HepG2 (cell line): Measurements from ENCODE around the gene KRTAP5-8. TPM values are rescaled to one million over a fixed set of nuclear protein-coding genes. Genes with fewer than 3 reads are reported as not detected.

ENCODE experiments used
- ATAC-seq: fragments of 200-7000 bp; cut with Tn5 transposase; 3 replicates; pipeline ENCODE4 v1.9.1; 2020; ENCODE audit warnings: mild to moderate bottlenecking, moderate library complexity
- BruUV-seq: library from RNA; stranded (reverse); fragments of 400-500 nt; replicated peaks from 2 replicates; lab custom pipeline; 2021; lab: Mats Ljungman, UMichigan
- CTCF ChIA-PET: fragments of 300-600 bp; formaldehyde crosslinking; extraction: SDS; loops from one replicate; lab custom pipeline; 2021; ENCODE audit warnings: low total read pairs, inconsistent platforms, low intra/inter-chr PET ratio; lab: Yijun Ruan, JAX
- POLR2A ChIA-PET: fragments of 350-600 bp; sonication (Branson Sonifier 250); formaldehyde crosslinking; loops from one replicate; lab custom pipeline; 2020; ENCODE audit warnings: antibody characterized with exemption, inconsistent platforms; lab: Yijun Ruan, JAX
- DNase-seq: peaks from one replicate; pipeline ENCODE4 v3.0.0-alpha.2; 2015; ENCODE audit warnings: low spot score
- FAIRE-seq: peaks from 3 replicates; lab custom pipeline; 2011; peaks lifted over from hg19 to GRCh38; lab: Jason Lieb, UNC
- H2AFZ ChIP-seq: one replicate; pipeline ENCODE4 v1.6.1; 2011; ENCODE audit warnings: low read length, inconsistent platforms
- H3K27ac ChIP-seq: fragments of 300-600 bp; 3 replicates; pipeline ENCODE4 v1.8.0; 2011; ENCODE audit warnings: mixed run types, mild to moderate bottlenecking, mixed read lengths, low read length, inconsistent platforms; ENCODE audit not compliant: insufficient read depth; ENCODE audit errors: extremely low read length
- H3K27me3 ChIP-seq, 2 experiments: fragments of 200-600 bp in 1 of 2; 2 replicates in 1 of 2; 3 replicates in 1 of 2; pipeline versions ENCODE4 v1.6.0 to v1.8.0; 2011; ENCODE audit warnings: low read length in 2 of 2, mild to moderate bottlenecking in 2 of 2, moderate library complexity in 2 of 2, inconsistent platforms in 1 of 2; ENCODE audit not compliant: insufficient read depth in 2 of 2, control insufficient read depth in 1 of 2
- H3K36me3 ChIP-seq, 2 experiments: fragments of 200-600 bp in 1 of 2; replicated peaks in 1 of 2; 2 replicates in 1 of 2; 3 replicates in 1 of 2; pipeline versions ENCODE4 v1.5.1 to v1.8.0; 2011; ENCODE audit warnings: low read length in 2 of 2, inconsistent platforms in 1 of 2; ENCODE audit not compliant: insufficient read depth in 2 of 2, control insufficient read depth in 1 of 2
- H3K4me1 ChIP-seq: 2 replicates; pipeline ENCODE4 v1.5.1; 2012; ENCODE audit warnings: low read length, inconsistent platforms; ENCODE audit not compliant: insufficient read depth
- H3K4me2 ChIP-seq: 2 replicates; pipeline ENCODE4 v1.6.0; 2011; ENCODE audit warnings: low read depth, low read length, inconsistent platforms
- H3K4me3 ChIP-seq, 3 experiments: fragments of 200-600 bp in 1 of 3; sonication (generic), shearing (Covaris generic) in 1 of 3; replicated peaks in 1 of 3; 2 replicates each; pipeline ENCODE4 v1.5.1; 2011 to 2016; ENCODE audit warnings: low read length in 3 of 3, inconsistent platforms in 2 of 3, low read depth in 2 of 3, mild to moderate bottlenecking in 2 of 3, control low read depth in 1 of 3, mixed read lengths in 1 of 3; ENCODE audit not compliant: insufficient read depth in 1 of 3
- H3K79me2 ChIP-seq: one replicate; pipeline ENCODE4 v1.6.1; 2011; ENCODE audit warnings: low read length, inconsistent platforms; ENCODE audit not compliant: insufficient read depth
- H3K9ac ChIP-seq: 2 replicates; pipeline ENCODE4 v1.6.0; 2011; ENCODE audit warnings: mild to moderate bottlenecking, low read depth, low read length, inconsistent platforms; ENCODE audit not compliant: insufficient read depth
- H3K9me3 ChIP-seq: 2 replicates; pipeline ENCODE4 v1.5.1; 2012; ENCODE audit warnings: mild to moderate bottlenecking, low read length
- H4K20me1 ChIP-seq: 2 replicates; pipeline ENCODE4 v1.6.0; 2011; ENCODE audit warnings: inconsistent platforms, mild to moderate bottlenecking, low read length, moderate library complexity; ENCODE audit not compliant: insufficient read depth
- FOXM1 ChIP-seq: sonication (generic); formaldehyde crosslinking; IDR thresholded peaks from 2 replicates; pipeline ENCODE4 v1.5.0; 2020; ENCODE audit warnings: missing genetic modification reagents
- HNF4A ChIP-seq: sonication (generic); formaldehyde crosslinking; IDR thresholded peaks from 2 replicates; pipeline ENCODE4 v1.4.0; 2020; ENCODE audit warnings: missing genetic modification reagents
- JARID2 ChIP-seq: sonication (generic); formaldehyde crosslinking; IDR thresholded peaks from 2 replicates; pipeline ENCODE4 v1.8.1; 2023; ENCODE audit warnings: missing genetic modification reagents, inconsistent platforms; ENCODE audit not compliant: insufficient replicate concordance
- MATR3 ChIP-seq: sonication (generic); formaldehyde crosslinking; IDR thresholded peaks from 2 replicates; pipeline ENCODE4 v1.4.0; 2020; ENCODE audit warnings: missing genetic modification reagents
- PAF1 ChIP-seq: IDR thresholded peaks from 2 replicates; pipeline ENCODE4 v1.6.1; 2016; ENCODE audit warnings: missing genetic modification reagents, missing compliant biosample characterization
- PCBP2 ChIP-seq: fragments of 200-400 bp; formaldehyde crosslinking; optimal IDR thresholded peaks from 2 replicates; pipeline ENCODE3; 2018; ENCODE audit warnings: low read length, low read depth; ENCODE audit not compliant: poor library complexity, severe bottlenecking
- PPARG ChIP-seq: conservative IDR thresholded peaks from 2 replicates; pipeline ENCODE4 v1.6.1; 2016; ENCODE audit warnings: missing biosample characterization, missing genetic modification reagents
- SOX13 ChIP-seq, 3 experiments: fragments of 450-650 bp in 1 of 3; sonication (generic) in 1 of 3; formaldehyde crosslinking in 1 of 3; IDR thresholded peaks in 2 of 3; conservative IDR thresholded peaks in 1 of 3; 2 replicates each; pipeline versions ENCODE4 v1.5.0 to v1.6.1; 2016 to 2020; ENCODE audit warnings: antibody characterized with exemption in 1 of 3, mild to moderate bottlenecking in 1 of 3, missing compliant biosample characterization in 1 of 3, missing genetic modification reagents in 1 of 3, moderate library complexity in 1 of 3
- SP2 ChIP-seq: sonication (generic); formaldehyde crosslinking; IDR thresholded peaks from 2 replicates; pipeline ENCODE4 v1.5.1; 2020; ENCODE audit warnings: mild to moderate bottlenecking, missing genetic modification reagents
- TBL1XR1 ChIP-seq: fragments of 150-350 bp; IDR thresholded peaks from 2 replicates; pipeline ENCODE4 v1.6.1; 2014; ENCODE audit warnings: borderline replicate concordance, low read length; ENCODE audit not compliant: partially characterized antibody
- ZNF607 ChIP-seq: sonication (generic); formaldehyde crosslinking; IDR thresholded peaks from 2 replicates; pipeline ENCODE4 v1.5.1; 2020; ENCODE audit warnings: missing genetic modification reagents, mild to moderate bottlenecking, borderline replicate concordance
- WGBS: methylation state at CpG from one replicate; pipeline ENCODE4 v1.1.6; 2017; ENCODE audit warnings: low lambda C conversion rate; 5-methylcytosine and 5-hydroxymethylcytosine counted together
- in situ Hi-C: cut with HindIII; loops from 2 replicates; pipeline ENCODE4 v1.10.0; 2017; ENCODE audit warnings: low pct_unique_long_range_greater_than_20kb; ENCODE audit not compliant: extremely low pct_ligation_motif_present
- intact Hi-C: fragments of 100-400 bp; cut with micrococcal nuclease; formaldehyde crosslinking; loops from one replicate; pipeline ENCODE4 v1.10.0; 2022; ENCODE audit not compliant: unreplicated experiment
- polyA plus RNA-seq, 8 experiments: library from polyadenylated mRNA; depleted of rRNA in 3 of 8; stranded (reverse) in 7 of 8; unstranded in 1 of 8; fragments of >200 nt; fragmentation: Illumina TruSeq in 4 of 8; extraction: Trizol in 4 of 8; gene quantifications; 2 replicates each; pipeline versions ENCODE4 v1.2.1 to v1.2.3, GENCODE V29; 2011 to 2016; ENCODE audit warnings: low read depth in 4 of 8, missing spikeins in 1 of 8, mixed read lengths in 1 of 8; ENCODE audit not compliant: insufficient read depth in 1 of 8
- total RNA-seq, 5 experiments: library from RNA; depleted of rRNA; stranded (reverse); fragments of >200 nt; fragmentation: Illumina TruSeq; extraction: Trizol; gene quantifications; 2 replicates each; pipeline ENCODE4 v1.2.3, GENCODE V29; 2016; ENCODE audit warnings: low read depth in 1 of 5
- TF ChIP-seq, protein P1 (sequence below): fragments of 450-650 bp; IDR thresholded peaks from 2 replicates; pipeline ENCODE4 v1.6.1; 2016
- TF ChIP-seq, protein P2 (sequence below): sonication (generic); formaldehyde crosslinking; IDR thresholded peaks from 2 replicates; pipeline ENCODE4 v1.4.0; 2020; ENCODE audit warnings: low read depth, missing genetic modification reagents

The KRTAP5-8 gene
- total and polyA plus RNA-seq, 2 of the 13 experiments (the other 11 are each of a cell fraction or from before 2014, with no cell fraction given) = 0.20 TPM; not detected in 1

DNA sequence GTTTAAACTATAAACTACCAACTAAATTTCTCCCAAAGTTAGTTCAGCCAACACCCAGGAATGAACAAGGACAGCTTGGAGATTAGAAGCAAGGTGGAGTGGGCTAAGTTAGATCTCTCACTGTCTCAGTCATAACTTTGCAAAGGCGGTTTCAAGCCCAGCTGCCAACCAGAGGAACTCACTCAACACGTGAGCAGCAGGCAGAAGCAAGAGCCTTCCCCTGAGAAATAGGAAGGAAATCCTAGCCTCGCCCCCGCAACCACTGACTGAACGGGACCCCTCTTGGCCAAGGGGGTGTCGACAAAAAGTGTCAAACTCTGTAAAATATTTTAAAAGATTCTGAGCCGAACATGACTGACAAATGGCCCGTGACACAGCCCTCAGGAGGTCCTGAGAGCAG lies 6.0 kb downstream of the KRTAP5-8 start (continued):
- TF ChIP-seq FOXM1 (CRISPR knock-in tag) (no peak), SP2 (CRISPR knock-in tag) (no peak), TBL1XR1 (no peak)
- TF ChIP-seq, all 625 proteins: peak for 0

DNA sequence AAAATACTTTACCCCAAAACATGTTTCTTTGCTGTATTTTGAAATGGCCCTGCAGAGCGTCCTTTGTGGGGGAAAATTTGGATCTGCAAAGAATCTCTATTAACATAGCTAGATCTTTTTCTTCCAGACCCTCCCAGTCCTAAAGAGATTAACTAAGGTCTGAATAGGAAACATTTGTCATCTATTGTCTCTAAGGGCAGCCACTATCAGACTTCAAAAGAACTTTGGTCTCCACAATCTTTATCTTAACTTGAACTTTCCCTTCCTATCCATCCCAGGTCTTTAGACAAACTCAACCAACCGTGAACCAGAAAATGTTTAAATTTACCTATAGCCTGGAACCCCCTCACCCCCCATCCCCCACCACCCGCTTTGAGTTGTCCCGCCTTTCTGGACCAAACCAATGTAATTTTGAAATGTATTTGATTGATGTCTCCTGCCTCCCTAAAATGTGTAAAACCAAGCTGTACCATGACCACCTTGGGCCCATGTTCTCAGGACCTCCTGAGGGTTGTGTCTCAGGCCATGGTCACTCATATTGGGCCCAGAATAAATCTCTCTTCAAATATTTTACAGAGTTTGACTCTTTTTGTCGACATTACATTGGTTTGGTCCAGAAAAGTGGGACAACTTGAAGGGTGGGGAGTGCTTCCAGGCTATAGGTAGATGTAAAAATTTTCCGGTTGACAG lies 6.8 kb downstream of the KRTAP5-8 start:
- DNase-seq = peak; percentile 23
- H3K4me1 ChIP-seq = peaks cover 95% of the 10 kb centered on the region
- BruUV-seq = no TSS peak
- H2AFZ ChIP-seq = no peak overlapping the region
- 26% methylated on average over 6 of the region's 6 CpGs for WGBS
- no peak overlapping the region for H3K27ac ChIP-seq
- no peaks in the 10 kb centered on the region for H3K9me3 ChIP-seq
- in situ Hi-C loops = no loop called here
- H3K36me3 ChIP-seq = no peaks in the 10 kb centered on the region
- FAIRE-seq = no peak
- no peaks in the 10 kb centered on the region for H3K27me3 ChIP-seq
- no peak overlapping the region for H3K9ac ChIP-seq
- ChIA-PET POLR2A (interaction anchor here (0.6 kb wide), 1 partner anchor 18 kb away, joined by 3 read pairs; the partner anchor contains the start of gene KRTAP5-7), CTCF (no interaction called here)
- H3K4me2 ChIP-seq = peak overlapping the region; percentile 67; the same call in 1 of the 2 replicates
- ATAC-seq = no peak
- no peaks in the 10 kb centered on the region for H3K79me2 ChIP-seq
- no peaks in the 10 kb centered on the region for H4K20me1 ChIP-seq
- intact Hi-C loops = no loop called here
- no peak overlapping the region; a peak in 1 of 6 replicates for H3K4me3 ChIP-seq
- TF ChIP-seq PAF1 (CRISPR knock-in tag) (no peak), HNF4A (CRISPR knock-in tag) (0 out of 2 replicates have a peak, but pooled peaks have one; percentile 14), PCBP2 (no peak), MATR3 (CRISPR knock-in tag) (no peak), PPARG (peak; percentile 81), JARID2 (no peak), SOX13 (IDR thresholded peaks at IDR 0.05) (no peak), SOX13 (CRISPR knock-in tag; conservative IDR thresholded peaks at IDR 0.05 in 1 of 2, IDR thresholded peaks at IDR 0.05 in 1 of 2) (peak in 1 of 2 experiments; percentile 65; a peak in 2 of 4 replicates), ZNF607 (CRISPR knock-in tag) (0 out of 2 replicates have a peak, but pooled peaks have one; percentile 46)
- TF ChIP-seq, protein P1, sequence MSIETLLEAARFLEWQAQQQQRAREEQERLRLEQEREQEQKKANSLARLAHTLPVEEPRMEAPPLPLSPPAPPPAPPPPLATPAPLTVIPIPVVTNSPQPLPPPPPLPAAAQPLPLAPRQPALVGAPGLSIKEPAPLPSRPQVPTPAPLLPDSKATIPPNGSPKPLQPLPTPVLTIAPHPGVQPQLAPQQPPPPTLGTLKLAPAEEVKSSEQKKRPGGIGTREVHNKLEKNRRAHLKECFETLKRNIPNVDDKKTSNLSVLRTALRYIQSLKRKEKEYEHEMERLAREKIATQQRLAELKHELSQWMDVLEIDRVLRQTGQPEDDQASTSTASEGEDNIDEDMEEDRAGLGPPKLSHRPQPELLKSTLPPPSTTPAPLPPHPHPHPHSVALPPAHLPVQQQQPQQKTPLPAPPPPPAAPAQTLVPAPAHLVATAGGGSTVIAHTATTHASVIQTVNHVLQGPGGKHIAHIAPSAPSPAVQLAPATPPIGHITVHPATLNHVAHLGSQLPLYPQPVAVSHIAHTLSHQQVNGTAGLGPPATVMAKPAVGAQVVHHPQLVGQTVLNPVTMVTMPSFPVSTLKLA = no peak
- TF ChIP-seq, protein P2, sequence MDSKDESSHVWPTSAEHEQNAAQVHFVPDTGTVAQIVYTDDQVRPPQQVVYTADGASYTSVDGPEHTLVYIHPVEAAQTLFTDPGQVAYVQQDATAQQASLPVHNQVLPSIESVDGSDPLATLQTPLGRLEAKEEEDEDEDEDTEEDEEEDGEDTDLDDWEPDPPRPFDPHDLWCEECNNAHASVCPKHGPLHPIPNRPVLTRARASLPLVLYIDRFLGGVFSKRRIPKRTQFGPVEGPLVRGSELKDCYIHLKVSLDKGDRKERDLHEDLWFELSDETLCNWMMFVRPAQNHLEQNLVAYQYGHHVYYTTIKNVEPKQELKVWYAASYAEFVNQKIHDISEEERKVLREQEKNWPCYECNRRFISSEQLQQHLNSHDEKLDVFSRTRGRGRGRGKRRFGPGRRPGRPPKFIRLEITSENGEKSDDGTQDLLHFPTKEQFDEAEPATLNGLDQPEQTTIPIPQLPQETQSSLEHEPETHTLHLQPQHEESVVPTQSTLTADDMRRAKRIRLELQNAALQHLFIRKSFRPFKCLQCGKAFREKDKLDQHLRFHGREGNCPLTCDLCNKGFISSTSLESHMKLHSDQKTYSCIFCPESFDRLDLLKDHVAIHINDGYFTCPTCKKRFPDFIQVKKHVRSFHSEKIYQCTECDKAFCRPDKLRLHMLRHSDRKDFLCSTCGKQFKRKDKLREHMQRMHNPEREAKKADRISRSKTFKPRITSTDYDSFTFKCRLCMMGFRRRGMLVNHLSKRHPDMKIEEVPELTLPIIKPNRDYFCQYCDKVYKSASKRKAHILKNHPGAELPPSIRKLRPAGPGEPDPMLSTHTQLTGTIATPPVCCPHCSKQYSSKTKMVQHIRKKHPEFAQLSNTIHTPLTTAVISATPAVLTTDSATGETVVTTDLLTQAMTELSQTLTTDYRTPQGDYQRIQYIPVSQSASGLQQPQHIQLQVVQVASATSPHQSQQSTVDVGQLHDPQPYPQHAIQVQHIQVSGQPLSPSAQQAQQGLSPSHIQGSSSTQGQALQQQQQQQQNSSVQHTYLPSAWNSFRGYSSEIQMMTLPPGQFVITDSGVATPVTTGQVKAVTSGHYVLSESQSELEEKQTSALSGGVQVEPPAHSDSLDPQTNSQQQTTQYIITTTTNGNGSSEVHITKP = peak; percentile 62; the same call in 1 of the 2 replicates
